PC-9 (cell line): ENCODE data around the gene SLCO6A1.

Source experiments
- EZH2 ChIP-seq: fragments of 200-600 bp; sonication (generic); IDR thresholded peaks from 2 replicates; pipeline ENCODE4 v1.8.0; 2017; ENCODE audit warnings: antibody characterized with exemption, low read depth
- TF ChIP-seq, protein P1 (sequence below): fragments of 200-600 bp; sonication (generic); conservative IDR thresholded peaks from 2 replicates; pipeline ENCODE4 v1.6.1; 2017; ENCODE audit warnings: mixed run types, antibody characterized with exemption, mild to moderate bottlenecking, moderate library complexity

DNA sequence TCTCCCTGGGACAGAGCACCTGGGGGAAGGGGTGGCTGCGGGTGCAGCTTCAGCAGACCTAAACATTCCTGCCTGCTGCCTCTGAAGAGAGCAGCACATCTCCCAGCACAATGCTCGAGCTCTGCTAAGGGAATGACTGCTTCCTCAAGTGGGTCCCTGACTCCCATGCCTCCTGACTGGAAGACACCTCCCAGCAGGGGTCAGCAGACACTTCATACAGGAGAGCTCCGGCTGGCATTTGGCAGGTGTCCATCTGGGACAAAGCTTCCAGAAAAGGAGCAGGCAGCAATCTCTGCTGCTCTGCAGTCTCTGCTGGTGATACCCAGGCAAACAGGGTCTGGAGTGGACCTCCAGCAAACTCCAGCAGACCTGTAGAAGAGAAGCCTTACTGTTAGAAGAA, 77.2 kb downstream of the SLCO6A1 start:
- TF ChIP-seq, protein P1, sequence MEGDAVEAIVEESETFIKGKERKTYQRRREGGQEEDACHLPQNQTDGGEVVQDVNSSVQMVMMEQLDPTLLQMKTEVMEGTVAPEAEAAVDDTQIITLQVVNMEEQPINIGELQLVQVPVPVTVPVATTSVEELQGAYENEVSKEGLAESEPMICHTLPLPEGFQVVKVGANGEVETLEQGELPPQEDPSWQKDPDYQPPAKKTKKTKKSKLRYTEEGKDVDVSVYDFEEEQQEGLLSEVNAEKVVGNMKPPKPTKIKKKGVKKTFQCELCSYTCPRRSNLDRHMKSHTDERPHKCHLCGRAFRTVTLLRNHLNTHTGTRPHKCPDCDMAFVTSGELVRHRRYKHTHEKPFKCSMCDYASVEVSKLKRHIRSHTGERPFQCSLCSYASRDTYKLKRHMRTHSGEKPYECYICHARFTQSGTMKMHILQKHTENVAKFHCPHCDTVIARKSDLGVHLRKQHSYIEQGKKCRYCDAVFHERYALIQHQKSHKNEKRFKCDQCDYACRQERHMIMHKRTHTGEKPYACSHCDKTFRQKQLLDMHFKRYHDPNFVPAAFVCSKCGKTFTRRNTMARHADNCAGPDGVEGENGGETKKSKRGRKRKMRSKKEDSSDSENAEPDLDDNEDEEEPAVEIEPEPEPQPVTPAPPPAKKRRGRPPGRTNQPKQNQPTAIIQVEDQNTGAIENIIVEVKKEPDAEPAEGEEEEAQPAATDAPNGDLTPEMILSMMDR: no peak
- TF ChIP-seq EZH2: no peak
